Keratinocyte (primary cell): ENCODE measurements around the gene MALAT1. TPM values are rescaled to one million over a fixed set of nuclear protein-coding genes. Genes with fewer than 3 reads are reported as not detected.
"Not testable (repeated sequence)": the region's sequence is repeated elsewhere in the genome, so short reads cannot be mapped to it uniquely, and the experiment has no call there.

Source experiments
- DNase-seq: peaks from one replicate; pipeline ENCODE4 v3.0.0-alpha.2; 2011; ENCODE audit warnings: low read depth, missing footprints, low spot score
- FAIRE-seq: peaks from 2 replicates; lab custom pipeline; 2011; peaks lifted over from hg19 to GRCh38; lab: Jason Lieb, UNC
- H2AFZ ChIP-seq: 2 replicates; pipeline ENCODE4 v1.6.0; 2012; ENCODE audit warnings: low read length, control low read depth, inconsistent platforms; ENCODE audit not compliant: control insufficient read depth
- H3K27ac ChIP-seq: 2 replicates; pipeline ENCODE4 v1.5.1; 2011; ENCODE audit warnings: low read length; ENCODE audit not compliant: control insufficient read depth, insufficient read depth
- H3K27me3 ChIP-seq: 3 replicates; pipeline ENCODE4 v1.6.0; 2011; ENCODE audit warnings: low read length; ENCODE audit not compliant: control insufficient read depth, insufficient read depth; ENCODE audit errors: extremely low read depth
- H3K36me3 ChIP-seq, 2 experiments: 2 replicates in 1 of 2; 3 replicates in 1 of 2; pipeline ENCODE4 v1.5.1; 2011; ENCODE audit warnings: low read length in 2 of 2, mild to moderate bottlenecking in 1 of 2; ENCODE audit not compliant: control insufficient read depth in 2 of 2, insufficient read depth in 2 of 2; ENCODE audit errors: extremely low read depth in 1 of 2
- H3K4me1 ChIP-seq: 3 replicates; pipeline ENCODE4 v1.5.1; 2011; ENCODE audit warnings: low read length; ENCODE audit not compliant: control insufficient read depth, insufficient read depth; ENCODE audit errors: extremely low read depth
- H3K4me2 ChIP-seq: 3 replicates; pipeline ENCODE4 v1.6.0; 2011; ENCODE audit warnings: low read depth, low read length; ENCODE audit not compliant: control insufficient read depth, insufficient read depth; ENCODE audit errors: extremely low read depth
- H3K4me3 ChIP-seq, 3 experiments: fragments of 200-600 bp in 1 of 3; sonication (generic) in 1 of 3; 2 replicates in 2 of 3; 3 replicates in 1 of 3; pipeline ENCODE4 v1.5.1; 2011 to 2016; ENCODE audit warnings: low read length in 3 of 3, mild to moderate bottlenecking in 3 of 3, control low read depth in 2 of 3, inconsistent platforms in 1 of 3, low read depth in 1 of 3, mixed read lengths in 1 of 3, mixed run types in 1 of 3, moderate library complexity in 1 of 3; ENCODE audit not compliant: control insufficient read depth in 2 of 3, insufficient read depth in 2 of 3; ENCODE audit errors: extremely low read depth in 1 of 3
- H3K79me2 ChIP-seq: 2 replicates; pipeline ENCODE4 v1.6.0; 2012; ENCODE audit warnings: low read length; ENCODE audit not compliant: control insufficient read depth, insufficient read depth
- H3K9ac ChIP-seq: 3 replicates; pipeline ENCODE4 v1.6.0; 2011; ENCODE audit warnings: low read length; ENCODE audit not compliant: control insufficient read depth, insufficient read depth; ENCODE audit errors: extremely low read depth
- H3K9me1 ChIP-seq: 3 replicates; pipeline ENCODE4 v1.6.0; 2011; ENCODE audit warnings: low read length; ENCODE audit not compliant: control insufficient read depth, insufficient read depth; ENCODE audit errors: extremely low read depth
- H3K9me3 ChIP-seq: 2 replicates; pipeline ENCODE4 v1.5.1; 2012; ENCODE audit warnings: low read depth, low read length; ENCODE audit not compliant: control insufficient read depth
- H4K20me1 ChIP-seq: 3 replicates; pipeline ENCODE4 v1.6.0; 2011; ENCODE audit warnings: low read length; ENCODE audit not compliant: control insufficient read depth, insufficient read depth; ENCODE audit errors: extremely low read depth
- EZH2 ChIP-seq: IDR thresholded peaks from one replicate; pipeline ENCODE4 v1.6.1; 2012; ENCODE audit warnings: inconsistent platforms, mild to moderate bottlenecking, low read length, moderate library complexity
- dilution Hi-C: fragments of 300-500 bp; cut with MboI; formaldehyde crosslinking; loops from one replicate; pipeline ENCODE4 v1.7.0; 2020; ENCODE audit warnings: low sequenced_read_pairs; ENCODE audit not compliant: extremely low pct_ligation_motif_present
- polyA plus RNA-seq, 5 experiments: library from polyadenylated mRNA; depleted of rRNA in 3 of 5; stranded (reverse) in 3 of 5; stranded (forward) in 1 of 5; unstranded in 1 of 5; fragments of >200 nt; gene quantifications; 1 replicate in 1 of 5; 2 replicates in 3 of 5; 3 replicates in 1 of 5; pipeline versions ENCODE4 v1.2.1 to v1.2.3, GENCODE V29; 2011 to 2012; ENCODE audit warnings: missing spikeins in 2 of 5, low read depth in 1 of 5, low replicate concordance in 1 of 5

The MALAT1 gene
- polyA plus RNA-seq, 1 donor (not counting 4 experiments of a cell fraction or from before 2014, with no cell fraction given) = 1,768 TPM

DNA sequence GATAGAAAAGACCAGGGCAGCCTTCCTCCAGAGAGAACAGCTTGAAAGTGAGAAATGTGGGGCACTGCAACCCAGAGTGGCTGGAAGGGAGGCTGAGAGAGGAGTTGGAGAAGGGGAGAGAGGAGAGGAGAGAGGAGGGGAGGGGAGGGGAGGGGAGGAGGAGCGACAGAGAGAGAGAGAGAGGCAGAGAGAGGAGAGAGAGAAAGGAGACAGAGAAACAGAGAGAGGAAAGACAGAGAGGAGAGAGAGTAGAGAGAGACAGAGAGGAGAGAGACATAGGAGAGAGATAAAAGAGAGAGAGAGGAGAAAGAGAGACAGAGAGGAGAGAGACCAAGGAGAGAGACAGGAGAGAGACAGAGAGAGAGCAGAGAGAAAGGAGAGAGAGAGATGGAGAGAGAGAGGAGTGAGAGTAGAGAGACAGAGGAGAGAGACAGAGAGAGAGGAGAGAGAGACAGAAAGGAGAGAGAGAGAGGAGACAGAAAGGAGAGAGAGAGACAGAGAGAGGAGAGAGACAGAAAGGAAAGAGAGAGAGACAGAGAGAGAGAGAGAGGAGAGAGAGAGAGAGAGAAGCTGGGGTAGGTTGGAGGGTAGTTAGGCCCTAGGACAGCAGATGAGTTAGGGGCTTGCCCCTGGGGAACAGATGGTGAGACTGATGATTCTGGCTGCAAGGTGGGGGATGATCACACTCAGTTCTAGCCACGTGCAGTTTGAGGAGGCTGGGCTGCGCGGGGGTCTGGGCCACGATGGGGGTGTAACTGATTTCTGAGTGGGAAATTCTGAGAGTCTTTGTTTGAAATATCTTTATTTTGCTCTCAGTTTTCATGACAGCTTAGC is 17.5 kb downstream of the MALAT1 start:
- DNase-seq = no peak

GRCh38 chr11:65518941-65519549 is 20.2 kb downstream of the MALAT1 start:
- dilution Hi-C loops, FAIRE-seq, H4K20me1 ChIP-seq, H3K4me2 ChIP-seq, H3K27me3 ChIP-seq, H3K9me3 ChIP-seq, H3K4me3 ChIP-seq, H2AFZ ChIP-seq, H3K27ac ChIP-seq, DNase-seq, H3K9ac ChIP-seq, H3K9me1 ChIP-seq, H3K36me3 ChIP-seq, H3K79me2 ChIP-seq, H3K4me1 ChIP-seq: not testable (repeated sequence)

More for the DNA sequence above, 17.5 kb downstream of the MALAT1 start:
- dilution Hi-C loops = no loop called here
- Histone ChIP-seq H4K20me1 (no peaks in the 10 kb centered on the region), H3K9ac (no peak overlapping the region), H3K4me1 (no peaks in the 10 kb centered on the region), H3K4me3 (no peak overlapping the region), H2AFZ (no peak overlapping the region), H3K79me2 (no peaks in the 10 kb centered on the region), H3K27ac (no peak overlapping the region), H3K27me3 (no peaks in the 10 kb centered on the region), H3K36me3 (no peaks in the 10 kb centered on the region), H3K4me2 (no peak overlapping the region), H3K9me3 (no peaks in the 10 kb centered on the region), H3K9me1 (no peaks in the 10 kb centered on the region)
- TF ChIP-seq EZH2 = no peak
- no peak for FAIRE-seq

GRCh38 chr11:65521777-65522521 is 23.1 kb downstream of the MALAT1 start:
- H3K27me3 ChIP-seq, dilution Hi-C loops, H3K9me1 ChIP-seq, H3K9me3 ChIP-seq, H3K27ac ChIP-seq, H2AFZ ChIP-seq, H3K36me3 ChIP-seq, H3K4me3 ChIP-seq, H3K4me2 ChIP-seq, DNase-seq, FAIRE-seq, H4K20me1 ChIP-seq, H3K9ac ChIP-seq: not testable (repeated sequence)
- H3K79me2 ChIP-seq = peaks cover 18% of the 10 kb centered on the region
- H3K4me1 ChIP-seq = peaks cover 10% of the 10 kb centered on the region

DNA sequence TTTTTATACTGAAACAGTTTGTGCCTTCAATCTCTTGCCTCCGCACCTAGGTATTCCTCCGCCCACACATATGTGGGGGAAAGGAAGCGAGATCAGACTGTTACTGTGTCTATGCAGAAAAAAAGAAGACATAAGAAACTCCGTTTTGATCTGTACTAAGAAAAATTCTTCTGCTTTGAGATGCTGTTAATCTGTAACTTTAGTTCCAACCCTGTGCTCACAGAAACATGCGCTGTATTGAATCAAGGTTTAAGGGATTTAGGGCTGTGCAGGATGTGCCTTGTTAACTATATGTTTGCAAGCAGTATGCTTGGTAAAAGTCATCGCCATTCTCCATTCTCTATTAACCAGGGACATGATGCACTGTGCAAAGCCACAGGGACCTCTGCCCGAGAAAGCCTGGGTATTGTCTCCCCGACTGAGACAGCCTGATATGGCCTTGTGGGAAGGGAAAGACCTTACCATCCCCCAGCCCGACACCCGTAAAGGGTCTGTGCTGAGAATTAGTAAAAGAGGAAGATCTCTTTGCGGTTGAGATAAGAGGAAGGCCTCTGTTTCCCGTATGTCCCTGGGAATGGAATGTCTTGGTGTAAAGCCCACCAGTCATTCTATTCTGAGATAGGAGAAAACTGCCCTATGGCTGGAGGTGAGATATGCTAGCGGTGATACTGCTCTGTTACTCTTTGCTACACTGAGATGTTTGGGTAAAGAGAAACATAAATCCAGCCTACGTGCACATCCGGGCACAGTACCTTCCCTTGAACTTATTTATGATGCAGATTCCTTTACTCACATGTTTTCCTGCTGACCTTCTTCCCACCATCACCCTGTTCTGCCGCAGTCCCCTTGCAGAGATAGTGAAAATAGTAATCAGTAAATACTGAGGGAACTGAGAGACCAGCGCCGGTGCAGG is 24.1 kb downstream of the MALAT1 start:
- not testable (repeated sequence) for FAIRE-seq, H3K4me3 ChIP-seq

More for the DNA sequence above, 24.1 kb downstream of the MALAT1 start:
- Histone ChIP-seq H3K79me2 (peaks cover 20% of the 10 kb centered on the region), H3K4me1 (peaks cover 10% of the 10 kb centered on the region)
- H4K20me1 ChIP-seq, H3K9ac ChIP-seq, H3K9me1 ChIP-seq, H3K36me3 ChIP-seq, H3K27me3 ChIP-seq, H3K4me2 ChIP-seq, H3K27ac ChIP-seq, DNase-seq, H3K9me3 ChIP-seq, dilution Hi-C loops, H2AFZ ChIP-seq: not testable (repeated sequence)
